ENCODE results near the gene ADPRS. TPM values are rescaled to one million over a fixed set of nuclear protein-coding genes. Genes with fewer than 3 reads are reported as not detected.
A peak's percentile ranks its signal among the peaks of the same experiment; 100 is the strongest.

Gene ADPRS
- total RNA-seq, 1 donor from 2014 or later: 20.4 TPM

- no peak for FAIRE-seq
- no peak for DNase-seq (ENCODE audit: low spot score in 2 of 2)
Observed at GRCh38 chr1:36128126-36128904, 39.6 kb downstream of the ADPRS start.

- DNase-seq (ENCODE audit: low spot score in 2 of 2) (no peak), FAIRE-seq (no peak)
Observed at GRCh38 chr1:36128905-36129206, 40.2 kb downstream of the ADPRS start.

GRCh38 chr1:36132029-36132428 lies 43.3 kb downstream of the ADPRS start:
- DNase-seq (ENCODE audit: low spot score in 2 of 2): no peak
- no peak for FAIRE-seq

GRCh38 chr1:36133484-36133883 lies 44.8 kb downstream of the ADPRS start:
- FAIRE-seq: no peak
- no peak for DNase-seq (ENCODE audit: low spot score in 2 of 2)

DNA sequence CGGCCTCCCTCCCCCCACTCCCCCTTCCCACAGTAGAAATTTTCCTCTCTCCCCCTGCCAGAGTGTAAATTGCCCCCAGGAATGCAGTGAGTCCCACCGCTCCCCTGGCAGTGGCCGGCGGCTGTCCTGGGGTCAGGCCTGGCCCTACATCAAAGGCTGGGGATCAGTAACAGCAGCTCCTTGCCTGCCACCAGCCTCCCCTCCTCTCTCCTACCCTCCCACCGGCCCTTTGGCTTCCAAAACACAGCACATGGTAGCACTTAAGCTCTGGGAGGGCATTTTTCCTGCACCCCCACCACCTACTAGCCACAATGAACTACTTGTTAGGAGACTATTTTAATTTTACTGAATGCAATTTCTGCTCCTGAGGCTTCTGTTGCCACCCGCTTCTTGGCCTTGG lies 45.3 kb downstream of the ADPRS start:
- no peak for DNase-seq (ENCODE audit: low spot score in 2 of 2)
- FAIRE-seq: no peak

DNA sequence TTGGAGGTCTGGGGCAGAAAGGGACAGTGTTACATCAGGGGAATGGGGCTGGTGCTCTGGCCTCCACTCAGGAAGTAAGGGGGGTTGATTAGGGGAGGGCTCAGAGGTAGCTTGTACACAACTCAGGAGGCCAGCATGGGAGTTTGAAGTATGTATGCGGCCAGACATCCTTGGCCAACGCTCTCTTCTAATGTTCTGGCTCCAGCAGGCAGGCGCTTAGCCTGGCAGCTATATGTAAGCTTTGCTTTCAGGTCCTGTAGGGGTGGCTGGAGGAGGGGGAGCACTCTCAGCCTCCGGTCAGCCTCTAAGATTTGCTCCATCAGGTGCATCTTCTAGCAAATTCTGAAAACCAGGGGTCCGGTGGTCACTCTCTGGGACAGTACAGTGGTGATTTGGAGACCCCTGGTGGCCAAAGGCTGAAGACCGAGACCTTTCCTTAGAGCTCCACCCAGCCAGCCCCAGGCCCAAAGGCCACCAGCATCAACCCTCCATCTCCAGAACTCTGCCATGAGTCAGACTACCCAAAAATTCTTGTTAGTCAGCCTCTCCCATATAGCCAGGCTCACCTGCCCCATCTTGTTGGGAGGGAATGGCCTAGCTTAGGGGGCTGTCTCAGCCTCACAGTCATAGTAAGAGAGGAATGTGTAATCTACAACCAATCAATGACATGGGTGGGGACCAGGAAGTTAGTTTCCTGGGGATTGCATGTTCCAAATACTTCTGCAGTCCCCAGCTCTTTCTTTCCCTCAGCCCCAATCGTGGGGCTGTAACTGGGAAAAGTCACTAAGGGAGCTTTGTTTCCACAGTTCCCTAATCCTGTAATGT lies 46.0 kb downstream of the ADPRS start:
- no peak for FAIRE-seq
- DNase-seq (ENCODE audit: low spot score in 2 of 2): peak; percentile 57 to 66

- FAIRE-seq (no peak), DNase-seq (ENCODE audit: low spot score in 2 of 2) (no peak)
Observed at GRCh38 chr1:36135330-36135667, 46.6 kb downstream of the ADPRS start.

- DNase-seq (ENCODE audit: low spot score in 2 of 2) (no peak), FAIRE-seq (no peak)
Observed at GRCh38 chr1:36135796-36136195, 47.1 kb downstream of the ADPRS start.

DNA sequence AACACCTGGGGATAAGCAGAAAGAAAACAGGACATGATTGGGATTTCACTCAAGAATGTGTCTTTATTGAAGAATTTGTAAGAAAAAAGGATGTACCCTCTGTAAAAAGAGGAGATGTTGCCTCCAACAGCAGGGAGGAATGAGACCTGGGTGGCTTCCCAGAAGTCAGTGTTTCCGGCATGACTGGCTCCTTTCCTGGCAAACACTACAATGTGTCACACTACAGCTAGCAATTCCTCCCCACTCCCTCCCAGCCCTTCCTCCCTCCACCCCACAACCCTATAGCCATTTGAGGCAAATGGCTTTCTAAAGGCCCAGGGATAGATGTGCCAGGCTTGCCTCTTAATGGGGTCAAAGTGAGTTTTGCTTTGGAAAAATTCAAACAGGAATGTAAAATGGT lies 47.8 kb downstream of the ADPRS start:
- FAIRE-seq (no peak), DNase-seq (ENCODE audit: low spot score in 2 of 2) (peak in 1 of 2 donors; percentile 17)

DNA sequence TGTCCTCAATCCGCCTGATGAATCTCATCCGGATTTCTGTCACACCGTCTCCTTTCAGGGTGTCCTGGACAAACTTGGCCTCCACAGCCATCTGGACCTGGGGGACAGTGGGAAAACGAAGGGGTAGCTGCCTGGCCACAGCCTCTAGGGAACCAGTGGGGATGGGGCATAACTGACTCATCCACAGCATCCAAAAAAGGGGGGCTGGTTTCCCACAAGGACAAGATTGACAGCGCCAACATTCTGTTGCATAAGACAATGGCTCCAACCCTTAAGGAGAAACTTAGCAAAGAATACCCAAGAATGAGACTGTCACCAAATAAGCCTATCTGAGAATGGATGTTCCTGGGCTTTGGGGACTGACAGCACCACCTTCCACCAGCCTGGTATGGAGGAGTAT lies 48.5 kb downstream of the ADPRS start:
- no peak for FAIRE-seq
- no peak for DNase-seq (ENCODE audit: low spot score in 2 of 2)

GRCh38 chr1:36137776-36138175 lies 49.1 kb downstream of the ADPRS start:
- FAIRE-seq: no peak
- no peak for DNase-seq (ENCODE audit: low spot score in 2 of 2)

GRCh38 chr1:36139521-36139920 lies 50.8 kb downstream of the ADPRS start:
- DNase-seq (ENCODE audit: low spot score in 2 of 2): no peak
- no peak for FAIRE-seq

GRCh38 chr1:36142121-36142520 lies 53.4 kb downstream of the ADPRS start:
- FAIRE-seq: no peak
- DNase-seq (ENCODE audit: low spot score in 2 of 2): no peak

DNA sequence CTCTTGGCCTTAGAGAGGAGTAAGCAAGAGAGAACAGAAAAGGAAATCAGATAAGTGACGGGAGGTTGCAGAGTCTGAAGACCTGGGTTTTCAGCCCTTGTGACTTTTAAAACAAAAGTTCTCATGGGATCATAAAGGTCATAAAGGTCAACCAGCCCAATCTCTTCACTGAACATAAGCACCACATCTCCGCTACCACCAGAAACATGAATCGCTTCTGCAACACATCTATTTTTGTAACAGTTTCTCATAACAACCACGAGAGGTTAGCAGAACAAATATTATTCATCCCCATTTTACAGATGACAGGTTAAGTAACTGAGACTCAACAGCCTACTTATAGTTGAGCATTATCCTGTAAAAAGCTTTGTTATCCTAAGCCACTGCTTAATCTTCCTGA lies 54.7 kb downstream of the ADPRS start:
- no peak for DNase-seq (ENCODE audit: low spot score in 2 of 2)
- no peak for FAIRE-seq

Other genes with a start within 250 kb of the ADPRS start
- gene AGO1, start 205.7 kb upstream of the ADPRS start, total RNA-seq: 12.2 TPM
- 21.6 TPM for gene AGO3, start 157.8 kb upstream of the ADPRS start, total RNA-seq
- gene TEKT2, start 4.8 kb upstream of the ADPRS start, total RNA-seq: 10.6 TPM
- 0.82 TPM for gene COL8A2, start 36.3 kb downstream of the ADPRS start, total RNA-seq
- gene TRAPPC3, start 60.6 kb downstream of the ADPRS start, total RNA-seq: 43.6 TPM
- gene MAP7D1, start 67.3 kb downstream of the ADPRS start, total RNA-seq: 70.1 TPM
- gene THRAP3, start 135.6 kb downstream of the ADPRS start, total RNA-seq: 80.3 TPM
- gene SH3D21, start 217.5 kb downstream of the ADPRS start, total RNA-seq: 0.82 TPM
- gene EVA1B, start 234.8 kb downstream of the ADPRS start, total RNA-seq: 3.7 TPM

Data from frontal cortex (tissue), 4 donors.